Stomach (tissue), 4 donors: ENCODE measurements around the gene CALR3.

ENCODE experiments used
- CTCF ChIP-seq, 7 experiments: fragments of 450-650 bp in 4 of 7; fragments of 200-600 bp in 3 of 7; sonication (generic) in 3 of 7; IDR thresholded peaks; one replicate each; pipeline ENCODE4 v1.5.1; 2016 to 2019; ENCODE audit warnings: antibody characterized with exemption in 7 of 7, control low read depth in 2 of 7, mild to moderate bottlenecking in 1 of 7
- POLR2A ChIP-seq, 4 donors: fragments of 450-650 bp; IDR thresholded peaks; one replicate each; pipeline ENCODE4 v1.6.1; 2016; ENCODE audit warnings: antibody characterized with exemption in 4 of 4, control low read depth in 2 of 4, mild to moderate bottlenecking in 1 of 4, moderate library complexity in 1 of 4
- POLR2AphosphoS5 ChIP-seq, 3 donors: sonication (generic); formaldehyde crosslinking; IDR thresholded peaks; one replicate each; pipeline ENCODE4 v1.6.1; 2016; ENCODE audit warnings: antibody characterized with exemption in 3 of 3

- TF ChIP-seq CTCF (IDR thresholded peaks at IDR 0.05) (no peak), POLR2A (IDR thresholded peaks at IDR 0.05) (no peak), POLR2AphosphoS5 (IDR thresholded peaks at IDR 0.05) (no peak)
Observed at GRCh38 chr19:16467581-16467980, 28.4 kb downstream of the CALR3 start.
